GM19099 (cell line): ENCODE results near the gene GGA3.
A peak's percentile ranks its signal among the peaks of the same experiment; 100 is the strongest.

Source experiments
- POLR2A ChIP-seq: IDR thresholded peaks from 3 replicates; pipeline ENCODE4 v1.6.1; 2011; ENCODE audit warnings: low read depth; ENCODE audit not compliant: insufficient read length; ENCODE audit errors: extremely low read depth

Gene GGA3, protein sequence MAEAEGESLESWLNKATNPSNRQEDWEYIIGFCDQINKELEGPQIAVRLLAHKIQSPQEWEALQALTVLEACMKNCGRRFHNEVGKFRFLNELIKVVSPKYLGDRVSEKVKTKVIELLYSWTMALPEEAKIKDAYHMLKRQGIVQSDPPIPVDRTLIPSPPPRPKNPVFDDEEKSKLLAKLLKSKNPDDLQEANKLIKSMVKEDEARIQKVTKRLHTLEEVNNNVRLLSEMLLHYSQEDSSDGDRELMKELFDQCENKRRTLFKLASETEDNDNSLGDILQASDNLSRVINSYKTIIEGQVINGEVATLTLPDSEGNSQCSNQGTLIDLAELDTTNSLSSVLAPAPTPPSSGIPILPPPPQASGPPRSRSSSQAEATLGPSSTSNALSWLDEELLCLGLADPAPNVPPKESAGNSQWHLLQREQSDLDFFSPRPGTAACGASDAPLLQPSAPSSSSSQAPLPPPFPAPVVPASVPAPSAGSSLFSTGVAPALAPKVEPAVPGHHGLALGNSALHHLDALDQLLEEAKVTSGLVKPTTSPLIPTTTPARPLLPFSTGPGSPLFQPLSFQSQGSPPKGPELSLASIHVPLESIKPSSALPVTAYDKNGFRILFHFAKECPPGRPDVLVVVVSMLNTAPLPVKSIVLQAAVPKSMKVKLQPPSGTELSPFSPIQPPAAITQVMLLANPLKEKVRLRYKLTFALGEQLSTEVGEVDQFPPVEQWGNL

DNA sequence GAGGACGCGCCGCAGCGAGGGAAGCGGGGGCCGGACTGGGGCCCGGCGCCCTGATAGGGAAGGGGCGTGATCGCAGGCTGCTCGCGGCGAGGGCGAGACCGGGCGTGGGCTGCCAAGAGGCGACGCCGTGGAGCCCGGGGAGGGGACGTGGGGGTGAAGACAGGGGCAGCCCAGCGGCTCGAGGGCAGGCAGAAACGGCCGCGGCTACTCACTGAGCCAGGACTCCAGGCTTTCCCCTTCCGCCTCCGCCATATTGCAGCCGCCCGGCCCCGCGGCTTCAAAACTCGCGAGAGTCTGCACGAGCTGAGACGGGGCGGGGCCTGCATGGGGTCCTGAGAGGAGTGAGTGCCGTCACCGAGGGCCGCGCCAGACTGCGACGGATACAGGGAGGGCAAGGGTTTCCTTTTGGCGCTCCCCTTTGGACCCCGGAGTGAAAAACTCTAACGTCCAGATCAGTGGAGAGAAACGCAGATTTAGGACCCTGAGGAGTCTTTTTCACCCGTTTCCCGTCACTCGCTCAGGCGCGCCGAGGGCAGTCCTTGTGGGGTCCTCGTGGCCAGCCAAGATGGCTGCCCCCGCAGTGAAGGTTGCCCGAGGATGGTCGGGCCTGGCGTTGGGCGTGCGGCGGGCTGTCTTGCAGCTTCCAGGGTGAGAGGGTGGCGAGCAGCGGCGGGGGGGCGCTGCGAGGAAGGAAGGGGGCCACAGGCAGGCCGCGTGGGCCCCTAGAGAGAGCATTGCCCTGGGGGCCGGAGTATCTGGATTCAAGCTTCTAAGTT is at the start of gene GGA3, which contains the start of gene MRPS7:
TSS of gene GGA3 (minus strand) at position 271 of the 776 bp plus-strand sequence. CDS start at position 252, 19 bp downstream.
TSS of gene MRPS7 (plus strand) at position 544 of the 776 bp plus-strand sequence. CDS start at position 566, 22 bp downstream.
- peak; percentile 91 for TF ChIP-seq POLR2A

DNA sequence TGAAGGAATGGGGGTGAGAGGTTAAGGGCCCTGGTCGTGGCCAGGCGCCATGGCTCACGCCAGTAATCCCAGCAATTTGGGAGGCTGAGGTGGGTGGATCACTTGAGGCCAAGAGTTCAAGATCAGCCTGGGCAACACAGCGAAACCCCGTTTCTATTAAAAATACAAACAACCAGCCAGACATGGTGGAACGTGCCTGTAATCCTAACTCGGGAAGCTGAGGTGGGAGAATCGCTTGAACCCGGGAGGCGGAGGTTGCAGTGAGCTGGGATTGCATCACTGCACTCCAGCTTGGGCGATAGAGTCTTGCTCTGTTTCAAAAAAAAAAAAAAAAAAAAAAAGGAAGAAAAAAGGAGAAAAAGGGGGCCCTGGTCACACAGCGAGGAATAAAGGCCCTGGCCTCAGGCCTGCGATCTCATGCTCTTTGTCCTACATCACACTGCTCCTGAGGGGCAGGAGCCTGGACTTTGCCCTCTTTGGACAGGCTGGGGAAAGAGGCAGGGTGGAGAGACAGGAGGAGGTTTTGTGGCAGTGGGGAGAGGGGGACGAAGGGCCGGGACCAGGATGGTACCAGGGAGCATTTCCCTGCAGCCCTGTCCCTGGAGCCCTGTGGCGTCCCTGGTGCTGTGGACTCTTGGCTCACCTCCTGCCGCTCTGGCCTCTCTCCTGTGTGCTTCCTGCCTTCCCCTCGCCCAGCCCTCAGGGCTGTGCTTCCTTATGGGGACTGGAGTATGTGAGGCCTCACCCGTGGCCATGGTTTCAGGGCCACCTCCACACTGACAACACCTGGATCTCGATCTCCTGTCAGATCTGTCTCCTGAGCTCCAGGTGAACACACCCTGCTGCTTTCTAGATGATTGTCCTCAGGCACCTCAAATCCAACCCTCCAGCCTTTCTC is 47.6 kb upstream of the GGA3 start:
- no peak for TF ChIP-seq POLR2A

DNA sequence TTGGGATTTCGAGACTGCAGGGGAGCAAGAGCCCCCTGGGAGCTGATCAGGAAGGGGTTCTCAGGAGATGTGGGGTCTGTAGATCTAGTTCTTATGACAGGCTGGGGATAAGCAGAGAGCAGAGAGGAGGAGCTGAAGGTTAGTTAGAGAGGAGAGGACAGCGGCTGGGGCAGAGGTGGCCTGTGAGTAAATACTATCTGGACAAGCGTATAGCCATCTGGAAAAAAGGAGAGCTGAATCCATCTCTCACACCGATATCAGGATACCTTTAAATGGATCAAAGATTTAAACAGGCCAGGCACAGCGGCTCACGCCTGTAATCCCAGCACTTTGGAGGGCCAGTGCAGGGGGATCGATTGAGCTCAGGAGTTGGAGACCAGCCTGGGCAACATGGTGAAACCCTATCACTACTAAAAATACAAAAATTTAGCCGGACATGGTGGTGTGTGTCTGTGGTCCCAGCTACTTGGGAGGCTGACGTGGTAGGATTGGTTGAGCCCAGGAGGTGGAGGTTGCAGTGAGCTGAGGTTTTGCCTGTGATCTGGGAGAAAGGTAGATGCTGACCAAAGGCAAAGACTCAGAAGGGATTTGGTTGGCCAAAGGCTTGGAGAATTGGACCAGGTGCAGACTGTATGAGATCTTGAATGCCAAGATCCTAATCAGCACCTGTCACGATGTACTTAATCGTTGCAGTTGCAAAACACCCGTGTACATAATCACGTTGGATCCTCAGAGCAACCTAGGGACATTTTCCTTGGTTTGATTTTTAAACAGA is 46.7 kb upstream of the GGA3 start:
- TF ChIP-seq POLR2A: no peak

DNA sequence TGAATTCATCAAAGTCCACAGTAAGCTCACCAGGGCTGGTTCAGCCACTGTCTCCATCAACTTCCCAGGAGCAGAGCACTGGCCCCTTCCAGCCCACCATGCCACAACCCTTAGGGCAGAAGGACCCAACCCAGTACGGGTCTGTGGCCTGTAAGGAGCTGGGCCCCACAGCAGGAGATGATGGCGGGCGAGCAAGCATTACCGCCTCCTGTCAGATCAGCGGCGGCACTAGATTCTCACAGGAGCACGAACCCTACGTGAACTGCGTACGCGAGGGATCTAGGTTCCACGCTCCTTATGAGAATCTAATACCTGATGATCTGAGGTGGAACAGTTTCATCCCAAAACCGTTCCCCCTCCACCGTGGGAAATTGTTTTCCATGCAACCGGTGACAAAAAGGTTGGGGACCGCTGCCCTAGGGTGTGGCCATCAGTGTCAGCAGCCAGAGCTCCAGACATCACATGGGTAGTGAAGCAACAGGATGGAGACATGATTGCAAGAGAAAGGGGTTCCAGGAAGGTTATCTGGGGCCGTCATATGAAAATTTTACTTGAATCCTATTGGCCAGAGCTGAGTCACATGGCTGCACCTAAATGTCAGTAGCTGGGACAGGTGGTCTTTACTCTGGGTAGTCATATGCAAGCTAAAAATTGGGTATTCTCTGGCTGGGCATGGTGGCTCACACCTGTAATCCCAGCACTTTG is 40.2 kb upstream of the GGA3 start:
- no peak for TF ChIP-seq POLR2A

DNA sequence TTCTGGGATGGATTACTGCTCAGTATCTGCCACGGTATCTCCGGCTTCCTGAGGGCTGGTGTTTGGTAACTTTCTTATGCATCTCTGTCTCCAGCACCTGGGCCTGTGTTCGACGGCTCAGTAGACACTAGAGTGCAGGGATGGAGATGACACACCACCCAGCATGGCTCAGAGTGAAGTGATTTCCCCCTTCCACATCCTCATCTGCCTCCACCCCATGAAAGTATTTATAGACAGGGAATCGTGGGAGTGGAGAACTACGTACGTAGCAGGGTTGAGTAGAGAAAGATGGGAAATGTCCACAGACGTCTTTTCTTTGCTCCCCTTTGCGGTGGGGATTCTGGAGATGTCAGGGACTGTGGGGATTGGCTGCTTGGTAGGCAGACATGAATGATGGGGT is 39.6 kb upstream of the GGA3 start:
- no peak for TF ChIP-seq POLR2A

DNA sequence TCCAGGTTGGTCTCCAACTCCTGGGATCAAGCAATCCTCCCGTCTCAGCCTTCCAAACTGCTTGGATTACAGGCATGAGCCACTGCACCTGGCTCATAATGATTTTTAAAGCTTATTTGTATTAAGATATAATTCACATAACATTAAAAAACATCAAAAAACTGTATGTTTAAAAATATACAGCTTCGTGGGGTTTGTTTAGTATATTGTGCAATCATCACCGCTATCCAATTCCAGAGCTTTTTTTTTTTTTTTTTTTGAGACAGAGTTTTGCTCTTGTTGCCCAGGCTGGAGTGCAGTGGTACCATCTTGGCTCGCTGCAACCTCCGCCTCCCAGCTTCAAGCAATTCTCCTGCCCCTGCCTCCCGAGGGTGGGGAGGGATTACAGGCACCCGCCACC is 38.9 kb upstream of the GGA3 start:
- TF ChIP-seq POLR2A: no peak

DNA sequence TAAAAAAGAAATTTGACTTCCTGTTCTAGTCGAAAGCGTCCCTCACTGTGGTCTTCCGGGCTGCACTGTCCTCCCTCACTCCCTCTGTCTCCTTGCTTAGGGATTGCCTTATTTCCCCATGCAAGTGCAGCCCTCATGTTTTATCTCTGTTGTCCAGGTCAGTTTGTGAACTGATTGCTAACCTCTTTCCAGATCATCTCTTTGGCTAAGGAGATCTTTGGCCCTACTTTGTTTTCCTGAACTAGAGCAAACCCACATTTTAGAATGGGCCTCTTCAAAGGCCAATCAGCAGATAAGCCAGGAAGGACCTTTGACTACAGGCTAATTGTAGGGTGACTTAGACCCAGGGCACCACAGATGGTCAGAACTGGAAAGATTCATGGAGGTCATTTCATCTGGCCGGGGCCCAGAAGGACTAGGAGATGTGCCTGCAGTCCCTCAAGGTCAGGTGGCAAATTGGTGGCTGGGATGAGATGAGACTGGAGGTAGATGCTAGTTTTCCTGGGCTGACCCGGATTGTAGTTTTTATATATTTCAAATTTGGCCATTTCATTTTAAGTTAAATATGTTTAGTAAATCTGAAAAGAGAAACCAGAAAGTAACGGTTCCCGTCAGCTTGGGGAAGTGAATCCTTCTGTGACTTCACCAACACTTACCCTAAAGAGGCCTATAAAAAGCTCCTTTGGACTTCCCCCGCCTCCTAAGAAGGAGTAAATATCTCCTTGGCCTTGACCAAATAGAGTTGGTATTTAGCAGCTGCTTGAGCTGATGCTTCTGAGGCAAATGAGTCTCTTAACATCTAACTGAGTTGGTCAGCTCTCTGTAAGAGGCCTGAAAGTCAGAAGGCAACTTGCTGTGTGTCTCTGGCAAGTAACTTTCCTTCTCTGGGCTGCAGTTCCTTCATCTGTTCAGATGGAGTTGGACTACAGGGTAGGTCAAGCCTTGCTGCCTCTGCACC is 34.1 kb upstream of the GGA3 start:
- peak; percentile 78 for TF ChIP-seq POLR2A

DNA sequence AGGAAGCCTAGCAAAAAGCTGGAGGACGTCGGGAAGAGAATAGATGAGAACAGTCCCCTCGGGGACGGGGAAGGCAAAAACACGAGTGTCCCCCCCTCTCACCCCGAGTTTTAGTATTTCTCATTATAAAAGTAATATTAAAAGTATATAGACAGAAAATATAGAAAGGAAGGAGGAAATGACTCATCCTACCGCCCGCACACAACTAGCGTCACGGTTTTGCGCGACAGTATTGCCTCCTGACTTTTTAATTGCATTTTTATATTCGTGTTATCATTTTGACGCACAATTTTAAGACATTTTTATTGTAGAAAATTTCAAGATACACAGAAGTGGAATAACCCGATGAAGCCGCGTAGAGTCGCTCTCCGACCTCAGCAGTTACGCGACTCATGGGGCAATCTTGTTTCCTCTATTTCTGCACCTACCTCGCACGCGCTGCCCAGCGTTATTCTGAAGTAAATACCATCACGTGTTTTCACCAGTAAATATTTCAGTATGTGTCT is 28.5 kb upstream of the GGA3 start:
- no peak for TF ChIP-seq POLR2A

DNA sequence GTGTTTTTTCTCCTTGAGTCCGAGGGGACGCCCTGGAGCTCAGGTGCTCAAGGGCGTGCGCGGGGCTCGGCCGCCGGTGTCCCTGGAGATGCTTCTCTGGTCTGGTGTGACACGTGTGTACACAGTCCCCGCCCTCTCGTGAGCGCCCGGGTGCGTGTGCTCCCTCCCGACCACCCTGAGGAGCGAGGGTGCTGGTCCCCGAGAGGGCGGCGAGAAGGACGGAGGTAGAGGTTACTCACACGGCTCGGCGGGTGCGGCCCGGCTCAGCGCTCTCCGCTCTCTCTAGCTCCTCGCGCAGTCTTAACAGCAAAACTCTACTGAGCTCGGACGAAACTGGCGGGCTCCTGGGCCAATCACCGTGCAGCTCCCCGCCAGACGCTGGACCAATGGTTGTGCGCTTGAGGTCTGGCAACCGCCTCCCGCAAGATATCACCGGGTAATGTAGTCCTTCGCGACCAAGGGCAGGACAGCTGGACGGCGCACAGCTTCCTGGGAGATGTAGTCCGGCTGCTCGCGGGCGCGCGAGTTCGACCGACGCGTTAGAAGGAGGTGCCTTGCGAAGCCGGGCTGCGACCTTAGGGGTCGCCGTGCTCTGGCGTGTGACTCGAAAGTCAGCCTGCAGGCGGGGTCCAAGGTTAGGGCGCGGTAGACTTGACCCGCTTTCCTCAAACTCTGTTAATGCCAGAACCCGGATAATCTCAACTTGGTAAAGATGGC is 27.9 kb upstream of the GGA3 start, which contains the start of gene SLC25A19:
TSS of gene SLC25A19 (minus strand) at position 319 of the 717 bp plus-strand sequence. CDS start 2,669 bp downstream, outside the sequence.
- peak; percentile 89 for TF ChIP-seq POLR2A

DNA sequence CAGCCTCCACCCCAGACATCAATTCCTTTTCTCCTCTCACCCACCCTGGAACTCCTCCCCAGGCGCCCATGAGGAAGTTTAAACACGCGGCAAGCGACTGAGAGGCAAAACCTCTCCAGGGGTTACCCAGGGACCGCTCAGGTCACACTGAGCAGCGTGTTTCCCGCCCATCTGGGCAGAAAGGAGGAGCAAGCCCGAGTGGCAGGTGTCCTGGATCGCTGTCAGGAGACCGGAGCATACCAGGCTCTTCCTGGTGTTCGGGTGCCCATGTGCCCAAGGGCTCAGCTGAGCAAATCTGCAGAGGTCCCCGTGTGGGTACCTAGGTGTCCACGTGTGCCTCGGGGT is 27.3 kb upstream of the GGA3 start:
- no peak for TF ChIP-seq POLR2A

DNA sequence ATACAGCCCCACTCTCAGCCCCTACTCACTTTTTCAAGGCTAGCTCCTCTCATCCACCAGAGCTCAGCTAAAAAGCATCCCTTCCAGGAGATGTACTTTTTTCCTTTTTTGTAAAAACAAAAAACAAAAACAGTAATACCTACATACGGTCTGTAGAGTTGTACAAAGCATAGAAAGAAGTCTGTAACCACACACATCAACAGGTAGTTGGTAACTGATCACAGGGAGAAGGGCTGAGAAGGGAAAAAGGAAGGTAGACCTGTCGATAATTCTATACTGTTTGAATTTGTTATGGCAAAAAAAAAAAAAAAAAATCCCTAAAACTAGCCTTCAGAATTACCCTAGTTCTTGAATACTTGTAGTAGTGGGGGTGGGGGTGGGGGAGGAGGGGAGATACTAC is 27.0 kb upstream of the GGA3 start:
- TF ChIP-seq POLR2A: no peak
